ENCODE measurements around the gene RAB11FIP4.

Gene RAB11FIP4

GRCh38 chr17:31523862-31524730 lies 132.6 kb downstream of the RAB11FIP4 start:
- no peak for DNase-seq (ENCODE audit: low read depth in 2 of 2)

DNA sequence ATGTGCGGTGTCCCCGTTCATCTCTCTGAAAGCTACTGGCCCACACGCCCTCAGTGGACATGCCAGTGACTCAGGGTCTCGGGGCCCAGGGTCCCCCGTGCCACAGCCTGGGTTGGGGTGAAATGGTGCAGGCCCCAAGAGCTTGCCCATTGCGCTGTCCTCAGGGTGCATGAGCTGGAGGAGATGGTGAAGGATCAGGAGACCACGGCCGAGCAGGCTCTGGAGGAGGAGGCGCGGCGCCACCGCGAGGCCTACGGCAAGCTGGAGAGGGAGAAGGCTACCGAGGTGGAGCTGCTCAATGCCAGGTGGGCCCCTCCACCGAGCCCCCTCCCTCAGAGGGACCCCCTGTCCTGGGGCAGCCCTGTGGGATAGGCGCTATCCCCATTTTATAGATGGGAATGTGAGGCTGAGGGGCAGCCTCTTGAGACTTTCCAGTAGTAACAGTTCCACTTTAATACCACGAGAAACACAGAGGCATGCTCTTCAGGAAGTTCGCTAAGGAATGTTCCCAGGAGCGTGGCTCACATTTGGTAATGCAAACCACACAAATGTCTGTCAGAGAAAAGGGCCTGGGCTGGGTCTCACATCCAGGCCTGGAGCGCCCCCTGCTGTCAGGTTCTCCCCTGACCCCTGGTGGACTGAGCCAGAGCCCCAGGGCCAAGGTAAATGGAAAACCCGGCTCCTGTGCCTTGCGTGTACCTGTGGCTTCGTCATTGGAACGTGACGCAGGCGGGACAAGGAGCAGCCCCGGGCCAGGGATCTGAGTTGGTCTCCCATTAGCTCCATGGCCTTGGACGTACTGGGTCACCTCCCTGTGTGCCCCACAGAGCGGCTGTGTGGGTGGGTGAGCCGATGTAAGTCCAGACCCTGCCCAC lies 133.7 kb downstream of the RAB11FIP4 start:
- peak; percentile 75 for DNase-seq (ENCODE audit: low read depth in 2 of 2)

DNA sequence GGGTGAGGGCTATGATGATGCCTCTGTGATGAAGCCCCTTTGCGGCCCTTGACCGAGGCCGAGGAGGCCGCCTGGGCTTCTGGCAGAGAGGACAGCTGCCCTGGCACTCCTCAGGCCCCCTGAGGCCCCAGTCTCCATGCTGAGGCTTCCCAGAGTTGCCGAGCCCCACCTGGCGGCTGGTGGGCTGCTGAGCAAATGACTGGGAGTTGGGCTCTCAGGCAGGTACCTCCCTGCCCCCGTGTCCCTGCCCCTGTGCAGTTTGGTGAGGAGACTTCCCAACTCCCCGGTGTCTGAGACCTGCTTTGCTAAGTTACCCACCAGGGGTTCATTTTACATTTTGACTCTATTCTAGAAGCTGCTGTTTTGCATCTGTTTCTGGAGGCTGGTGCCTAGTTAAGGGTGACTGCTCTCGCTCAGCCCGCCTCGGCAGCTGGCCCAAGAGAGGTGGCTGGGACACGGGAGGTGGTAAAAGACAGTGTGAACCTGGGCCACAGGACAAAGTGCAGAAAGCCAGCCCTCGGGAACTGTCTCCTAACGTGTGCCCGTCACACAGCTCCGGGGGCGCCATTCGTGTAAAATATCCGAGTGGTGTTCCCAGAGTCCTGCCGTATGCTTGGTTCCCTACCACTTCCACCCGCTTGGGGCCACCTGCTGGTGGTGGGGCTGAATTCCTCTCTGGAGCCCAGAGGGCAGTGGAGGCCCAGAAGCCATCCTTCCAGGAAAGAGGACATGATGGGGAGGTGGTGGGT lies 134.5 kb downstream of the RAB11FIP4 start:
- no peak for DNase-seq (ENCODE audit: low read depth in 2 of 2)

- DNase-seq (ENCODE audit: low read depth in 2 of 2) = no peak
Observed at GRCh38 chr17:31527606-31528005, 136.1 kb downstream of the RAB11FIP4 start.

DNA sequence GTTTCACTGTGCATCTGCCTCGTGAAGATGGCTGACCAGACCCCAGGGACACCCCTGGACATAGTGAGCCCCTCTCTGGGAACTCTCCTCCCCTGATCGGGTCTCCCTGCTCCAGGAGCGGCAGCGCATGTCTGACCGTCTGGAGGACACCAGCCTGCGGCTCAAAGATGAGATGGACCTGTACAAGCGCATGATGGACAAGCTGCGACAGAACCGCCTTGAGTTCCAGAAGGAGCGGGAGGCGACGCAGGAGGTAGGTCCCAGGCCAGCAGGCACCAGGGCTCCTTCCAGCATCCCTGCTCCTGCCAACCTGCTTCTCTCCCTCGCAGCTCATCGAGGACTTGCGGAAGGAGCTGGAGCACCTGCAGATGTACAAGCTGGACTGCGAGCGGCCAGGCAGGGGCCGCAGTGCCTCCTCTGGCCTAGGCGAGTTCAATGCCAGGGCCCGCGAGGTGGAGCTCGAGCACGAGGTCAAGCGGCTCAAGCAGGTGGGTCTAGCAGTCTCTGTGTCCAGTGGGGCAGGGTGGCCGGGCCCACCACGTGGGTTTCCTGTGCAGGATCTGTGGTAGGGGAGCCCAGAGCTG lies 136.9 kb downstream of the RAB11FIP4 start:
- no peak for DNase-seq (ENCODE audit: low read depth in 2 of 2)

DNA sequence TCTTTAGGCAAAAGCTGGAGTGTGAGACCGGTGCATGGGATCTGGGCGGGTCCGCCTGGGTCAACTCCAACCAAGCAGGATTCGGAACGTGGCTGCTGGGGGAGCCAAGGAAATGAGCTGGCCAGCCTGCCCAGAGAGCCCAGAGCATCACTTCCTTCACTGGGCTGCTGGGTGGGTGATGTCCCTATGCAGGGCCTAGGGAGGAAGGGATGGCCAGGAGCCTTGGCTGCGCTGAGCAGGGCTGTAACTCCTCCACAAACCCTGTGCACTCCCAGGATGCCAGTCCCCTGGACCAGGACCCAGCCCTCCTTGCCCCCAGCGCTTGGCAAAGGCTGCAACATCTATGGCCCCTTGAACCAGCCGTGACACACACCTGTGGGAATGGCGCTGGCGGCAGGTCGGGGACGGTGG lies 138.4 kb downstream of the RAB11FIP4 start:
- DNase-seq (ENCODE audit: low read depth in 2 of 2) = no peak

DNA sequence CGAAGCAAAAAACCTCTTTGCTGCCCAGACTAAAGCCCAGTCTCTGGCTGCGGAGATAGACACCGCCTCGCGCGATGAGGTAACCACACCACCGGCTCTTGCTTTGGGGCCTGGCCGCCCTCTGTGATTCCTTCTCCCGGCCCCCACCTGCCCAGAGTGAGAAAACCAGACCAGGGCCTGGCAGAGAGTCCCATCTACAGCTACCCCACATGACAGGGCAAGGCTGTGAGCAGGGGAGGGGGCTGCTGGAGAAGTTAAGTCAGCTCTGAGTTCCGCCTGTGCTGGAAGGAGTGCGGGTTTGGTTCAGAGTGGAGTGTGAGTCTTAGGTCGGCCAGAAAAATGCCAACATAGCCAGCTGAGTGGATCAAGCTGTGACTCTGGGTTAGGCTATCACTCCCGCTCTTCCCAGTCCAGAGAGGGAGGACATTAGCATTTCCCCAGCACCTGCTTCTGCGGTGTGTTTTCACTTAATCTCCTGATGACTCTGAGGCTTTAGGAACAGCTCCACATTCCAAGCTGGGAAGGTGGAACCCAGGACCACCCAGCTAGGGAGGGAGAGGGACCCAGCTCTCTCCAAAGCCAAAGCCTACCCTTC lies 139.0 kb downstream of the RAB11FIP4 start:
- DNase-seq (ENCODE audit: low read depth in 2 of 2) = no peak

GRCh38 chr17:31531336-31531980 lies 140.0 kb downstream of the RAB11FIP4 start:
- no peak for DNase-seq (ENCODE audit: low read depth in 2 of 2)

DNA sequence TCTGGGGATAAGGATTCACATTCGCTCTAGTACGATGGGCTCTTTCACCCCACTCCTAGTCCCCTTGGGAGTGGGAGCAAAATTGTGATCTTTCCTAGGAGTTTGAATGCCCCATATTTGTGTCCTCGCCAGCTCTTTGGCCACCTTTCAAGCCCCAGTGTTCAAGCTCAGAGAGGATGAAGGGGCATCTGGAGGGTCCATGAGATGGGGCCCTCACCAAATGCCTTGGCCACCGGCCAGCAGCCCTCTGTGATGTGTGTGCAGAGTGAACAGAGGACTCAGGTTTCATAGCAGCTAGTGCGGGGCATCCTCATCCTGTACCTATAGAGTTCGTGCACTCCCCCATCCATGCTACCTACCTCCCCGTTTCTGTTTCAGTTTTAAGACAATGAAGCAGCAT lies 140.6 kb downstream of the RAB11FIP4 start:
- no peak for DNase-seq (ENCODE audit: low read depth in 2 of 2)

GRCh38 chr17:31532526-31532925 lies 141.1 kb downstream of the RAB11FIP4 start:
- DNase-seq (ENCODE audit: low read depth in 2 of 2) = no peak

GRCh38 chr17:31533546-31534155 lies 142.2 kb downstream of the RAB11FIP4 start:
- peak in 1 of 2 experiments; percentile 34 for DNase-seq (ENCODE audit: low read depth in 2 of 2)

GRCh38 chr17:31534223-31534888 lies 142.9 kb downstream of the RAB11FIP4 start:
- DNase-seq (ENCODE audit: low read depth in 2 of 2) = no peak

DNA sequence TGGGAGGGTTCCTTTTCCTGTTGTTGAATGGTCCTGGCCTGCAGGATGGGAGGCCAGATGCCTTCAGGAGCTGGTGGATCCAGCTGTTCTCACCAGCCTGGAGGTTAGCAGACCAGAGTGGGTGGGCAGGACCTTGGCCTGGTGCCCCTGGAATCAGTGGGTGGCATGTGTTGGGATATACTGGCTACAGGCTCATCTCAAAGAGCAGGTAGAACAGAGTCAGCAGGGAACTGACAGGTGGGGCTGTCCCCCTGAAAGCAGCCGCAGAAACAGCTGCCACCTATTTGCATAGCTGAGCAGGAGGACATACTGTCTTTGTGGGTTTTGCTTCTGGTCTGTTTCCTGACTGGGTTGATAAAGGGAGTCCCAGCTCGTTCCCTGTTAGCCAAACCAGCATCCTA lies 144.1 kb downstream of the RAB11FIP4 start:
- DNase-seq (ENCODE audit: low read depth in 2 of 2) = no peak

DNA sequence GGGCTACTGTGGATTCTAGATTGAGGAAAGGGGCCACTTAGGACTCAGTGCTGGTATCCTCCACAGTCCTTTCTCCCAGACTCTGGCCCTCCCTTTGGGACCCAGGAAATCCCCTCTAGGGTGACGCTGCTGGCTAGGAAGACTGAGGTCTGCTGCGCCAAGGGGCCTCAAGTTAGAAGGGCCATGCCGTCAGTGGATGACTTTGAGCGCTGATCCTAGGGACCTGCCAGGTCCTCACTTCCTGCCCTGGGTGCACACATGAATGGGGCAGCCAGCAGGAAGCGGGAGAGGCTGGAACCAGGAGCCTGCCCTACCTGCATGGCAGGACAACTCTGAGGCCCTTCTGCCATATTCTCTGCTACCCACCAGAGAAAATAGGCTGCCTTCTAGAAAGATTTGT lies 145.0 kb downstream of the RAB11FIP4 start:
- no peak for DNase-seq (ENCODE audit: low read depth in 2 of 2)

DNA sequence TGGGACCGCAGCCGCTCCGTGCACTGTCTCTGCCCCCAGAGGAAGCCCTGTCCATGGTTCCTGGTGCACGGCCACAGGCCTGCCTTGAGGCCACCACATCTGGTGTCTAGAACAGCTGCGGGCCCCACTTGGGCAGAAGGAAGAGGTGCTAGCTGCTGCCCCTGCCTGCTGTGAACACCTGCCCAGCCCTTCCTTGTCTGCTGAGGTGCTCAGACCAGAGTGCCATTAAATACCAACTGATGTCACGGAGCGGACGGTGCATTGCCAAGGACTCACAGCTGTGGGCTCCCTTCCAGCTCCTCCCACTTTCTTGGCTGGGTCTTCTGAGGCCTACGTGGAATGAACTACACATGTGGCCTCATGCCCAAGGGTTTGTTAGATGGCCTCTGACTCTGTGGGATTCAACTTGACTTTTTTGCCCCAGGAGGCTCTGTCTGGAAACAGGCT lies 146.1 kb downstream of the RAB11FIP4 start:
- DNase-seq (ENCODE audit: low read depth in 2 of 2) = no peak

DNA sequence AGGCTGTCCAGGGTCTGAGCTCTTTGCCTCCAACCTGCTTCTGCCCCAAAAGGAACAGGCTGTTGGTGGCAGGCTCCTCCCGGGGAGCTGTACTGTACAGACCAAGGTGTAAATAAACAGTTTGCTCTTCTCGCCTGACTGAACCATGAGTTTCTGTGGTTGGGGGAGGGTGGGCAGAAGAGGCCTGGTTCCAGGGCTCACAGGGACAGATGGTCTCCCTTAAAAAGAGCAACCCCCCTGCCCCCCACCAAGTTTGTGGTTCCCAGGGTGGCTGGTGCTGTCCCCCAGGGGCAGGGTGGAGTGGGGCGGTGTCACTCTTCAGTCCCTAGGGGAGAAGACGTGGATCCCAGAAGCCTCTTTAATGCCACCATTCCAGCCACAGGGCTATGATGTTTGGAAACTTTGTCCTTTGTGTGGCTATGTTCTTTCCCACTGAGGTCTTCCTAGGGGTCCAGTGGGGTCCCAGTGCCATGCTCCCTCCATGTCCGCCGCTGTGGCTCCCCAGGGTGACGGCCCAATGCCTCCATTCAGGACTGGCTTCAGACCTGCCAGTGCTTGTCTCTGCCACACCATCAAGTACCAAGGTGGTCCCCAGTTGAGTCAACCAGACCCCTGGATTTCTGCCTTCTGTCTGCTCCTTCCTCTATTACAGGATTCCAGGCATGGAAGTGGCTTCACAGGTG lies 146.7 kb downstream of the RAB11FIP4 start:
- DNase-seq (ENCODE audit: low read depth in 2 of 2) = no peak

GRCh38 chr17:31540602-31541307 lies 149.3 kb downstream of the RAB11FIP4 start:
- no peak for DNase-seq (ENCODE audit: low read depth in 2 of 2)

DNA sequence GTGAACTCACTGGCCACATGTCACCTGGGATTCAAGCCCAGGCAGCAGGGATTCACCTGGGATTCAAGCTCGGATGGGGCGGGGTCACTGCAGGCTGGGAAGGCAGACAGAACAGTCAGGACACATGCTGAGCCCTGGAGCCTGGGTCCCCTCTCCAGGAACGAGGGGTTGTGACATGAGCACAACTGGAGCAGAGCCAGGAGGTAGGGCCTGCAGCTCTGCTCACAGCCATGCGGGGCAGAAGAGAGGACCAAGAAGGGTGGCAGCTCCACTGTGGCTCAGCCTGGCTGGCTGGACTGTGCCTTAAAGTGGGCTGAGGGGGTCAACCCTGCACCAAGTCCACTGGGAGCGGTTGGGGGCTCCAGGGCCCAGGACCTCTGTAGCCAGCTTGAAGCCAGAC lies 150.1 kb downstream of the RAB11FIP4 start:
- no peak for DNase-seq (ENCODE audit: low read depth in 2 of 2)

All from fibroblast of skin of left quadriceps (primary cell).